SK-N-SH treated with all-trans-retinoic acid at 6 μM for 48 hours (cell line): ENCODE data around the gene MCM10.
"Not testable (repeated sequence)": the region's sequence is repeated elsewhere in the genome, so short reads cannot be mapped to it uniquely, and the experiment has no call there.

Experiments used
- ATAC-seq: fragments of 200-7000 bp; cut with Tn5 transposase; 3 replicates; pipeline ENCODE4 v1.9.1; 2020; ENCODE audit warnings: mild to moderate bottlenecking, moderate library complexity
- ARNTL ChIP-seq: fragments of 450-650 bp; formaldehyde crosslinking; IDR thresholded peaks from 2 replicates; pipeline ENCODE4 v1.5.0; 2020; ENCODE audit warnings: low read depth, mild to moderate bottlenecking, moderate library complexity, borderline replicate concordance
- BACH2 ChIP-seq: fragments of 250-450 bp; sonication (Bioruptor Pico); IDR thresholded peaks from 2 replicates; pipeline ENCODE4 v1.9.0; 2021; ENCODE audit warnings: mild to moderate bottlenecking, borderline replicate concordance
- CREB5 ChIP-seq: fragments of 250-450 bp; sonication (Bioruptor Pico); IDR thresholded peaks from 2 replicates; pipeline ENCODE4 v1.5.1; 2020; ENCODE audit warnings: low read depth, mild to moderate bottlenecking, moderate library complexity
- CSDC2 ChIP-seq: fragments of 250-450 bp; sonication (Bioruptor Pico); IDR thresholded peaks from 2 replicates; pipeline ENCODE4 v1.5.0; 2020; ENCODE audit warnings: mild to moderate bottlenecking, moderate library complexity
- ESRRG ChIP-seq: fragments of 250-450 bp; sonication (Bioruptor Pico); IDR thresholded peaks from 2 replicates; pipeline ENCODE4 v1.6.1; 2021; ENCODE audit warnings: mild to moderate bottlenecking
- GLIS3 ChIP-seq: fragments of 250-450 bp; sonication (Bioruptor Pico); IDR thresholded peaks from 2 replicates; pipeline ENCODE4 v1.5.0; 2020; ENCODE audit warnings: mild to moderate bottlenecking, moderate library complexity
- OSR1 ChIP-seq: fragments of 250-450 bp; sonication (Bioruptor Pico); IDR thresholded peaks from 2 replicates; pipeline ENCODE4 v1.8.0; 2022; ENCODE audit warnings: moderate library complexity, mild to moderate bottlenecking, inconsistent platforms
- PPARA ChIP-seq: fragments of 250-450 bp; sonication (Bioruptor Pico); IDR thresholded peaks from 2 replicates; pipeline ENCODE4 v1.5.0; 2020; ENCODE audit warnings: mild to moderate bottlenecking, borderline replicate concordance
- RARB ChIP-seq: fragments of 250-450 bp; sonication (Bioruptor Pico); IDR thresholded peaks from 2 replicates; pipeline ENCODE4 v1.8.0; 2021; ENCODE audit warnings: mild to moderate bottlenecking, moderate library complexity
- SNAI2 ChIP-seq: fragments of 250-450 bp; sonication (Bioruptor Pico); IDR thresholded peaks from 2 replicates; pipeline ENCODE4 v1.5.0; 2020; ENCODE audit warnings: mild to moderate bottlenecking, moderate library complexity
- TCF4 ChIP-seq: fragments of 250-450 bp; sonication (Bioruptor Pico); IDR thresholded peaks from 2 replicates; pipeline ENCODE4 v1.8.0; 2021; ENCODE audit warnings: mild to moderate bottlenecking, moderate library complexity, borderline replicate concordance
- ZC3H10 ChIP-seq: fragments of 250-450 bp; sonication (Bioruptor Pico); IDR thresholded peaks from 2 replicates; pipeline ENCODE4 v1.5.1; 2021; ENCODE audit warnings: mild to moderate bottlenecking, moderate library complexity
- ZFP3 ChIP-seq: fragments of 250-450 bp; sonication (Bioruptor Pico); IDR thresholded peaks from 2 replicates; pipeline ENCODE4 v1.5.0; 2020; ENCODE audit warnings: mild to moderate bottlenecking, moderate library complexity
- ZFP30 ChIP-seq: fragments of 450-650 bp; formaldehyde crosslinking; IDR thresholded peaks from 2 replicates; pipeline ENCODE4 v1.5.0; 2022; ENCODE audit warnings: mild to moderate bottlenecking, moderate library complexity
- ZNF565 ChIP-seq: fragments of 450-650 bp; formaldehyde crosslinking; conservative IDR thresholded peaks from 2 replicates; pipeline ENCODE4 v1.5.0; 2020; ENCODE audit warnings: low read depth, mild to moderate bottlenecking, moderate library complexity
- ZNF70 ChIP-seq: fragments of 450-650 bp; formaldehyde crosslinking; IDR thresholded peaks from 2 replicates; pipeline ENCODE4 v1.5.0; 2020; ENCODE audit warnings: mild to moderate bottlenecking, moderate library complexity
- ZNF8 ChIP-seq: fragments of 450-650 bp; formaldehyde crosslinking; IDR thresholded peaks from 2 replicates; pipeline ENCODE4 v1.5.0; 2020; ENCODE audit warnings: mild to moderate bottlenecking, moderate library complexity
- TF ChIP-seq, protein P1 (sequence below): fragments of 250-450 bp; sonication (Bioruptor Pico); IDR thresholded peaks from 2 replicates; pipeline ENCODE4 v1.8.0; 2021; ENCODE audit warnings: low read depth, mild to moderate bottlenecking, moderate library complexity, borderline replicate concordance
- TF ChIP-seq, protein P2 (sequence below): fragments of 250-450 bp; sonication (Bioruptor Pico); IDR thresholded peaks from 2 replicates; pipeline ENCODE4 v1.5.1; 2021; ENCODE audit warnings: mild to moderate bottlenecking, moderate library complexity
- TF ChIP-seq, protein P3 (sequence below): fragments of 250-450 bp; sonication (Bioruptor Pico); IDR thresholded peaks from 2 replicates; pipeline ENCODE4 v1.5.0; 2020; ENCODE audit warnings: mild to moderate bottlenecking, moderate library complexity

MCM10 gene

GRCh38 chr10:13234172-13234571, 72.8 kb downstream of the MCM10 start, which contains the start of gene UCMA:
Gene UCMA (minus strand): TSS chr10:13234374. CDS start chr10:13234258, 116 bp downstream.
- TF ChIP-seq OSR1 (no peak), ESRRG (no peak), ARNTL (CRISPR knock-in tag) (no peak), TCF4 (no peak), RARB (CRISPR knock-in tag) (no peak), BACH2 (no peak), SNAI2 (CRISPR knock-in tag) (no peak), ZNF70 (no peak), CREB5 (no peak), ZNF8 (CRISPR knock-in tag) (no peak), PPARA (no peak), ZNF565 (no peak), ZC3H10 (CRISPR knock-in tag) (no peak), GLIS3 (CRISPR knock-in tag) (no peak), CSDC2 (no peak)
- TF ChIP-seq, protein P1, sequence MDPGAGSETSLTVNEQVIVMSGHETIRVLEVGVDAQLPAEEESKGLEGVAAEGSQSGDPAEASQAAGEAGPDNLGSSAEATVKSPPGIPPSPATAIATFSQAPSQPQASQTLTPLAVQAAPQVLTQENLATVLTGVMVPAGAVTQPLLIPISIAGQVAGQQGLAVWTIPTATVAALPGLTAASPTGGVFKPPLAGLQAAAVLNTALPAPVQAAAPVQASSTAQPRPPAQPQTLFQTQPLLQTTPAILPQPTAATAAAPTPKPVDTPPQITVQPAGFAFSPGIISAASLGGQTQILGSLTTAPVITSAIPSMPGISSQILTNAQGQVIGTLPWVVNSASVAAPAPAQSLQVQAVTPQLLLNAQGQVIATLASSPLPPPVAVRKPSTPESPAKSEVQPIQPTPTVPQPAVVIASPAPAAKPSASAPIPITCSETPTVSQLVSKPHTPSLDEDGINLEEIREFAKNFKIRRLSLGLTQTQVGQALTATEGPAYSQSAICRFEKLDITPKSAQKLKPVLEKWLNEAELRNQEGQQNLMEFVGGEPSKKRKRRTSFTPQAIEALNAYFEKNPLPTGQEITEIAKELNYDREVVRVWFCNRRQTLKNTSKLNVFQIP (CRISPR knock-in tag): no peak
- no peak for ATAC-seq

GRCh38 chr10:13234736-13235135, 73.4 kb downstream of the MCM10 start:
- ATAC-seq: not testable (repeated sequence)

DNA sequence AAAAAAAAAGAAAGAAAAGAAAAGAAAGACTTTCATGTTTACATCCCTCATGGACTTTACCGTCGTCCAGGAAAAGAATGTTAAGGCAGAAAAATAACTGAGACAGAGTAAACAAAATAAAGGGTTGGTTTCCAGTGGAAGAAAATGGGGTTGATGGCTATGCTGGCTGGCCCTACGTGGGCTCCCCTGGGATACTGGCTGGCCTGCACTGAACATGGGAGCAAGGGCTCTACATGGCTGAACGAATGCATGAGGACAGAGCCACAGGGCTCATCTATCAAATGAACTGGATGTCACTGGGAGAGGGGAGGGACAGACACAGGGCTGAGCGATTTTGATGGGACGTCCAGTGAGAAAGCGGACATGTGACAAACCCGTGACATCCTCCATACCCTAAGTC, 75.3 kb downstream of the MCM10 start:
- no peak; the same call in 2 of the 3 replicates for ATAC-seq
- TF ChIP-seq CREB5 (no peak), RARB (CRISPR knock-in tag) (no peak), SNAI2 (CRISPR knock-in tag) (no peak), ZNF8 (CRISPR knock-in tag) (no peak), ZFP3 (CRISPR knock-in tag) (no peak)
- TF ChIP-seq, protein P2, sequence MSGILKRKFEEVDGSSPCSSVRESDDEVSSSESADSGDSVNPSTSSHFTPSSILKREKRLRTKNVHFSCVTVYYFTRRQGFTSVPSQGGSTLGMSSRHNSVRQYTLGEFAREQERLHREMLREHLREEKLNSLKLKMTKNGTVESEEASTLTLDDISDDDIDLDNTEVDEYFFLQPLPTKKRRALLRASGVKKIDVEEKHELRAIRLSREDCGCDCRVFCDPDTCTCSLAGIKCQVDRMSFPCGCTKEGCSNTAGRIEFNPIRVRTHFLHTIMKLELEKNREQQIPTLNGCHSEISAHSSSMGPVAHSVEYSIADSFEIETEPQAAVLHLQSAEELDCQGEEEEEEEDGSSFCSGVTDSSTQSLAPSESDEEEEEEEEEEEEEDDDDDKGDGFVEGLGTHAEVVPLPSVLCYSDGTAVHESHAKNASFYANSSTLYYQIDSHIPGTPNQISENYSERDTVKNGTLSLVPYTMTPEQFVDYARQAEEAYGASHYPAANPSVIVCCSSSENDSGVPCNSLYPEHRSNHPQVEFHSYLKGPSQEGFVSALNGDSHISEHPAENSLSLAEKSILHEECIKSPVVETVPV: no peak

GRCh38 chr10:13238271-13239077, 77.1 kb downstream of the MCM10 start:
- TF ChIP-seq ZNF70 (no peak), BACH2 (no peak), ZC3H10 (CRISPR knock-in tag) (no peak), ARNTL (CRISPR knock-in tag) (no peak), PPARA (no peak), ZFP30 (CRISPR knock-in tag) (no peak), ZFP3 (CRISPR knock-in tag) (no peak)
- TF ChIP-seq, protein P2: no peak
- TF ChIP-seq, protein P1 (CRISPR knock-in tag): no peak
- TF ChIP-seq, protein P3, sequence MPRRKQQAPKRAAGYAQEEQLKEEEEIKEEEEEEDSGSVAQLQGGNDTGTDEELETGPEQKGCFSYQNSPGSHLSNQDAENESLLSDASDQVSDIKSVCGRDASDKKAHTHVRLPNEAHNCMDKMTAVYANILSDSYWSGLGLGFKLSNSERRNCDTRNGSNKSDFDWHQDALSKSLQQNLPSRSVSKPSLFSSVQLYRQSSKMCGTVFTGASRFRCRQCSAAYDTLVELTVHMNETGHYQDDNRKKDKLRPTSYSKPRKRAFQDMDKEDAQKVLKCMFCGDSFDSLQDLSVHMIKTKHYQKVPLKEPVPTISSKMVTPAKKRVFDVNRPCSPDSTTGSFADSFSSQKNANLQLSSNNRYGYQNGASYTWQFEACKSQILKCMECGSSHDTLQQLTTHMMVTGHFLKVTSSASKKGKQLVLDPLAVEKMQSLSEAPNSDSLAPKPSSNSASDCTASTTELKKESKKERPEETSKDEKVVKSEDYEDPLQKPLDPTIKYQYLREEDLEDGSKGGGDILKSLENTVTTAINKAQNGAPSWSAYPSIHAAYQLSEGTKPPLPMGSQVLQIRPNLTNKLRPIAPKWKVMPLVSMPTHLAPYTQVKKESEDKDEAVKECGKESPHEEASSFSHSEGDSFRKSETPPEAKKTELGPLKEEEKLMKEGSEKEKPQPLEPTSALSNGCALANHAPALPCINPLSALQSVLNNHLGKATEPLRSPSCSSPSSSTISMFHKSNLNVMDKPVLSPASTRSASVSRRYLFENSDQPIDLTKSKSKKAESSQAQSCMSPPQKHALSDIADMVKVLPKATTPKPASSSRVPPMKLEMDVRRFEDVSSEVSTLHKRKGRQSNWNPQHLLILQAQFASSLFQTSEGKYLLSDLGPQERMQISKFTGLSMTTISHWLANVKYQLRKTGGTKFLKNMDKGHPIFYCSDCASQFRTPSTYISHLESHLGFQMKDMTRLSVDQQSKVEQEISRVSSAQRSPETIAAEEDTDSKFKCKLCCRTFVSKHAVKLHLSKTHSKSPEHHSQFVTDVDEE: no peak
- TF ChIP-seq, all 23 proteins: peak for 0
- no peak for ATAC-seq
